KMS-11 (cell line): ENCODE data around the gene ABHD2.

ENCODE experiments used
- H2AFZ ChIP-seq: fragments of 200-600 bp; sonication (generic); 2 replicates; pipeline ENCODE4 v1.6.1; 2016; ENCODE audit warnings: antibody characterized with exemption, mixed run types, low read depth
- H3K27ac ChIP-seq: fragments of 200-600 bp; sonication (generic); 2 replicates; pipeline ENCODE4 v1.6.1; 2016; ENCODE audit warnings: mild to moderate bottlenecking, mixed run types
- H3K27me3 ChIP-seq: fragments of 200-600 bp; sonication (generic); 2 replicates; pipeline ENCODE4 v1.6.1; 2017; ENCODE audit warnings: mild to moderate bottlenecking, low read depth, mixed run types, moderate library complexity; ENCODE audit not compliant: insufficient read depth
- H3K36me3 ChIP-seq: fragments of 200-600 bp; sonication (generic); 2 replicates; pipeline ENCODE4 v1.6.1; 2017; ENCODE audit warnings: mild to moderate bottlenecking, mixed run types; ENCODE audit not compliant: insufficient read depth
- H3K4me1 ChIP-seq: fragments of 200-600 bp; sonication (generic); 2 replicates; pipeline ENCODE4 v1.6.1; 2016; ENCODE audit warnings: mild to moderate bottlenecking, low read depth, mixed run types; ENCODE audit not compliant: poor library complexity, severe bottlenecking
- H3K4me2 ChIP-seq: fragments of 200-600 bp; sonication (generic); 2 replicates; pipeline ENCODE4 v1.7.0; 2016; ENCODE audit warnings: mild to moderate bottlenecking, mixed run types
- H3K4me3 ChIP-seq: fragments of 200-600 bp; sonication (generic); IDR thresholded peaks from 2 replicates; pipeline ENCODE4 v1.6.1; 2017; ENCODE audit warnings: low read depth, low read length, mixed read lengths; ENCODE audit not compliant: insufficient read depth
- H3K79me2 ChIP-seq: fragments of 200-600 bp; sonication (generic); 2 replicates; pipeline ENCODE4 v1.6.1; 2016; ENCODE audit warnings: low read depth, mixed run types; ENCODE audit not compliant: insufficient read depth
- H3K9ac ChIP-seq: fragments of 200-600 bp; sonication (generic); 2 replicates; pipeline ENCODE4 v1.6.1; 2016; ENCODE audit warnings: mild to moderate bottlenecking, mixed run types
- H4K20me1 ChIP-seq: fragments of 200-600 bp; sonication (generic); 2 replicates; pipeline ENCODE4 v1.6.1; 2016; ENCODE audit warnings: mild to moderate bottlenecking, mixed run types; ENCODE audit not compliant: insufficient read depth
- TF ChIP-seq, protein P1 (sequence below): fragments of 200-600 bp; sonication (generic); conservative IDR thresholded peaks from 2 replicates; pipeline ENCODE4 v1.6.1; 2017; ENCODE audit warnings: low read depth, mild to moderate bottlenecking, antibody characterized with exemption, low read length, moderate library complexity, mixed read lengths

ABHD2 gene

GRCh38 chr15:89206908-89207331, 118.7 kb downstream of the ABHD2 start:
- no peaks in the 10 kb centered on the region for H4K20me1 ChIP-seq
- no peak overlapping the region for H3K4me3 ChIP-seq
- peak overlapping the region; percentile 71; the same call in 1 of the 2 replicates for H2AFZ ChIP-seq
- H3K27ac ChIP-seq = no peak overlapping the region
- peak overlapping the region; percentile 72 for H3K4me2 ChIP-seq
- TF ChIP-seq, protein P1, sequence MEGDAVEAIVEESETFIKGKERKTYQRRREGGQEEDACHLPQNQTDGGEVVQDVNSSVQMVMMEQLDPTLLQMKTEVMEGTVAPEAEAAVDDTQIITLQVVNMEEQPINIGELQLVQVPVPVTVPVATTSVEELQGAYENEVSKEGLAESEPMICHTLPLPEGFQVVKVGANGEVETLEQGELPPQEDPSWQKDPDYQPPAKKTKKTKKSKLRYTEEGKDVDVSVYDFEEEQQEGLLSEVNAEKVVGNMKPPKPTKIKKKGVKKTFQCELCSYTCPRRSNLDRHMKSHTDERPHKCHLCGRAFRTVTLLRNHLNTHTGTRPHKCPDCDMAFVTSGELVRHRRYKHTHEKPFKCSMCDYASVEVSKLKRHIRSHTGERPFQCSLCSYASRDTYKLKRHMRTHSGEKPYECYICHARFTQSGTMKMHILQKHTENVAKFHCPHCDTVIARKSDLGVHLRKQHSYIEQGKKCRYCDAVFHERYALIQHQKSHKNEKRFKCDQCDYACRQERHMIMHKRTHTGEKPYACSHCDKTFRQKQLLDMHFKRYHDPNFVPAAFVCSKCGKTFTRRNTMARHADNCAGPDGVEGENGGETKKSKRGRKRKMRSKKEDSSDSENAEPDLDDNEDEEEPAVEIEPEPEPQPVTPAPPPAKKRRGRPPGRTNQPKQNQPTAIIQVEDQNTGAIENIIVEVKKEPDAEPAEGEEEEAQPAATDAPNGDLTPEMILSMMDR = peak; percentile 96
- H3K79me2 ChIP-seq = no peaks in the 10 kb centered on the region
- H3K4me1 ChIP-seq = peaks cover 10% of the 10 kb centered on the region
- H3K36me3 ChIP-seq = no peaks in the 10 kb centered on the region
- H3K9ac ChIP-seq = no peak overlapping the region
- no peaks in the 10 kb centered on the region for H3K27me3 ChIP-seq

DNA sequence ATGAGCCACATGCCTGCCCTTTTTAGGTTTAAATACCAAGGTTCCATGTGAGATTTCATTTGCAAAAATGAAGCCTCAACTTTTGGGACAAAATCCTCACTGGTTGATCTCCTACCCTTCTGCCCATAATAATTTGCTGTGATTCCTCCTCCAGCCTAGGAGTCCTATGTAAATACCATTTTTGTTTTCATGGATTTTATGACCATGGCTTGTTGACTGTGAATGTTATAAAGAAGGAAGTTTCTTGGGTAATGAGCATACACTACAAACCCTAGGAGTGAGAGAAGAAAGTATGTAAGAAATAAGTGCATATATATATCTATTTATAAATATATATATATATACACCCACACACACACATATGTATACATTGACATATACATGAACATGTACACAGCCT, 120.0 kb downstream of the ABHD2 start:
- peaks cover 10% of the 10 kb centered on the region for H3K4me1 ChIP-seq
- TF ChIP-seq, protein P1 = no peak
- H3K9ac ChIP-seq = no peak overlapping the region
- no peaks in the 10 kb centered on the region for H3K79me2 ChIP-seq
- H3K36me3 ChIP-seq = no peaks in the 10 kb centered on the region
- H4K20me1 ChIP-seq = no peaks in the 10 kb centered on the region
- H3K4me2 ChIP-seq = no peak overlapping the region
- H3K4me3 ChIP-seq = no peak overlapping the region
- no peaks in the 10 kb centered on the region for H3K27me3 ChIP-seq
- no peak overlapping the region for H2AFZ ChIP-seq
- H3K27ac ChIP-seq = no peak overlapping the region

GRCh38 chr15:89209057-89209456, 120.8 kb downstream of the ABHD2 start:
- H4K20me1 ChIP-seq = no peaks in the 10 kb centered on the region
- no peak overlapping the region for H3K27ac ChIP-seq
- no peaks in the 10 kb centered on the region for H3K79me2 ChIP-seq
- H3K4me1 ChIP-seq = peaks cover 10% of the 10 kb centered on the region
- no peak overlapping the region for H3K4me3 ChIP-seq
- H3K27me3 ChIP-seq = no peaks in the 10 kb centered on the region
- no peaks in the 10 kb centered on the region for H3K36me3 ChIP-seq
- H2AFZ ChIP-seq = no peak overlapping the region
- TF ChIP-seq, protein P1 = no peak
- H3K9ac ChIP-seq = no peak overlapping the region
- no peak overlapping the region for H3K4me2 ChIP-seq

DNA sequence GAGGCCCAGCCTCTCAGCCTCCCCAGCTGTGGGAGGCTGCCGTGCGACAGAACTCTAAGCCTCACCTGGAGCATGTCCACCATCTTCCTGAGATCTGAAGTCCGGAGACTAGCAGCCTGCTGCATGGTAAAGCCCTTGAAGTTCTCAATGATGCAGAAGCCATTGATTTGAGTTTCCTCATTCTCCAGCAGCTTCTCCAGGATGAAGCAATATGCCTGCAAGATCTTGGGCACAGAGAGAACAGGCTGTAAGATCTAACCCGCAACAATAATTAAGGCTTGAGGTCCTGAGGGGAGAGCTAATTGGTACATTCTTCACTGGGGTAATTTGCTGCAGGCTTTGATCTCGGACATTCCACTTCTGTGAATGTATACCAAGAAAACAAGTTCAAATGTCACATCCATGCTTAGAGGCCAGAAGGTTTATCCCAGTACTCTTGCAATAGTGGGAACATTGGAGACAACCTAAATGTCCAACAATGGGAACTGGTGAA, 123.5 kb downstream of the ABHD2 start:
- H3K4me1 ChIP-seq = peaks cover 8% of the 10 kb centered on the region
- TF ChIP-seq, protein P1 = no peak
- H3K4me2 ChIP-seq = no peak overlapping the region
- no peaks in the 10 kb centered on the region for H3K27me3 ChIP-seq
- H3K79me2 ChIP-seq = no peaks in the 10 kb centered on the region
- no peak overlapping the region for H3K27ac ChIP-seq
- H3K36me3 ChIP-seq = no peaks in the 10 kb centered on the region
- no peak overlapping the region for H3K4me3 ChIP-seq
- no peak overlapping the region for H2AFZ ChIP-seq
- H3K9ac ChIP-seq = no peak overlapping the region
- no peaks in the 10 kb centered on the region for H4K20me1 ChIP-seq

DNA sequence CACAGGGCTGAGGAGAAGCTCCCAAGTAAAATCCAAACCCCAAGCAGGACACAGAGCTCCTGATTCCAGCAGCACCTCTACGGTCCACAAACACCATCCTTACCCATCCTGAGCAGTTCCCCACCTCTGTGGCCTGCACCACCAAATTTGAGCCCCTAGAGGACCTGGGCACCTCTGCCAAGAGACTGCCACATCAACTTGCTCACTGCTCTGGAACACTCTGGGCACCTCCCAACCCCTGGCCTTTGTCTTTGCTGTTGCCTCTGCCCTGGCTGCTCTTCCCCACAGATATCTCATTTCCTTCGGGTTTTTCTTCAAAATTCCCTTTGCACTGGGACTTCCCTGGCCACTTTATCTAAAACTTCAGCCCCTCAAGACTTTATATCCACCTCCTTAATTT, 127.4 kb downstream of the ABHD2 start:
- Histone ChIP-seq H4K20me1 (no peaks in the 10 kb centered on the region), H3K27me3 (no peaks in the 10 kb centered on the region), H3K9ac (no peak overlapping the region), H3K79me2 (no peaks in the 10 kb centered on the region), H3K4me3 (no peak overlapping the region), H3K27ac (no peak overlapping the region), H3K4me1 (no peaks in the 10 kb centered on the region), H2AFZ (no peak overlapping the region), H3K4me2 (no peak overlapping the region), H3K36me3 (no peaks in the 10 kb centered on the region)
- TF ChIP-seq, protein P1 = no peak
